Gastrocnemius medialis (tissue), 4 donors: ENCODE results near the gene CADM2. TPM values are rescaled to one million over a fixed set of nuclear protein-coding genes. Genes with fewer than 3 reads are reported as not detected.

Experiments used
- ATAC-seq, 2 donors: fragments of 150-250 bp; one replicate each; pipeline ENCODE4 v1.9.1; 2016
- DNase-seq, 2 donors: peaks; one replicate each; pipeline ENCODE4 v3.0.0-alpha.2; 2019
- H3K27ac ChIP-seq, 4 donors: fragments of 200-600 bp; sonication (generic); 1 replicate in 1 of 4; 2 replicates in 3 of 4; pipeline ENCODE4 v1.5.1; 2016 to 2018; ENCODE audit warnings: mild to moderate bottlenecking in 2 of 4, moderate library complexity in 1 of 4
- H3K27me3 ChIP-seq, 3 donors: fragments of 200-600 bp; sonication (generic) in 2 of 3; 1 replicate in 1 of 3; 2 replicates in 2 of 3; pipeline versions ENCODE4 v1.5.1 to v1.6.0; 2016 to 2019; ENCODE audit warnings: mild to moderate bottlenecking in 1 of 3, moderate library complexity in 1 of 3
- H3K36me3 ChIP-seq, 2 donors: fragments of 200-600 bp; sonication (generic) in 1 of 2; one replicate each; pipeline ENCODE4 v1.5.1; 2017 to 2018
- H3K4me1 ChIP-seq, 2 donors: fragments of 200-600 bp; sonication (generic) in 1 of 2; one replicate each; pipeline ENCODE4 v1.5.1; 2016 to 2017; ENCODE audit warnings: mild to moderate bottlenecking in 2 of 2
- H3K4me3 ChIP-seq, 4 donors: fragments of 200-600 bp; sonication (generic) in 3 of 4; 1 replicate in 1 of 4; 2 replicates in 3 of 4; pipeline ENCODE4 v1.5.1; 2016 to 2019; ENCODE audit warnings: mild to moderate bottlenecking in 2 of 4
- H3K9me3 ChIP-seq, 3 donors: fragments of 200-600 bp; sonication (generic) in 2 of 3; 1 replicate in 1 of 3; 2 replicates in 2 of 3; pipeline ENCODE4 v1.5.1; 2016 to 2019
- POLR2A ChIP-seq, 2 donors: fragments of 450-650 bp; IDR thresholded peaks; one replicate each; pipeline ENCODE4 v1.6.1; 2017; ENCODE audit warnings: antibody characterized with exemption in 2 of 2, mild to moderate bottlenecking in 2 of 2, moderate library complexity in 2 of 2
- in situ Hi-C, 4 donors: fragments of 200-750 bp; cut with MboI; loops; one replicate each; pipeline versions ENCODE4 v1.15.0 to v1.8.0; 2017; ENCODE audit warnings: low sequenced_read_pairs in 4 of 4
- intact Hi-C: fragments of 100-400 bp; cut with DNase I; formaldehyde crosslinking; loops from one replicate; pipeline ENCODE4 v1.15.1; 2023; ENCODE audit warnings: low total_unique reads
- total RNA-seq, 4 donors: library from RNA; depleted of rRNA; stranded (reverse); fragments of >200 nt; gene quantifications; one replicate each; pipeline versions ENCODE4 v1.1.0 to v1.2.3, GENCODE V29; 2016
- TF ChIP-seq, protein P1 (sequence below), 5 experiments: fragments of 450-650 bp in 3 of 5; fragments of 200-600 bp in 2 of 5; sonication (generic) in 2 of 5; IDR thresholded peaks in 4 of 5; conservative IDR thresholded peaks in 1 of 5; 1 replicate in 4 of 5; 2 replicates in 1 of 5; pipeline ENCODE4 v1.5.1; 2016 to 2019; ENCODE audit warnings: antibody characterized with exemption in 5 of 5, mild to moderate bottlenecking in 3 of 5, moderate library complexity in 3 of 5

The CADM2 gene
- total RNA-seq, 4 donors from 2014 or later: 2.7 to 9.0 (median 6.0) TPM

DNA sequence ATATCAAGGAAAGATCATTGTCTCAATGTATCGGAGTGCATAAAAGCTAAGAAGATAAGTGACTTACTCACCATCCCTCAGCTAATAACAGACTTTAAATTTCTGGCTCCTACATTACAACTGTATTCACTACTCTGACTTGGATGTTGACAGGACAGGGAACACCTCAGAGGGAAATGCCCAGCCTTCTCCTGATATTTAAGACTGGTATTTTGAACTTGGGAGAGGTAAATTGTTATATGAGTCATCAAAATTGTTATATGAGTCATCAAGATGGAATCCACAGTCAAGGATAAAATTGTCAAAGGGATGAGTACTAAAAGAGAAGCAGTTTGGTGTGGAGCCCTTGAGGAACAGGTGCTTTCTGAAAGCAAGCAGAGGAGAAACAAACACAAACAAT lies 1070.8 kb downstream of the CADM2 start:
- no peak overlapping the region for H3K4me3 ChIP-seq
- no peak for DNase-seq
- no peak for ATAC-seq
- in situ Hi-C loops: no loop called here
- H3K9me3 ChIP-seq: no peaks in the 10 kb centered on the region
- no peaks in the 10 kb centered on the region for H3K4me1 ChIP-seq
- no peaks in the 10 kb centered on the region for H3K36me3 ChIP-seq
- no peak overlapping the region for H3K27ac ChIP-seq
- TF ChIP-seq, protein P1, sequence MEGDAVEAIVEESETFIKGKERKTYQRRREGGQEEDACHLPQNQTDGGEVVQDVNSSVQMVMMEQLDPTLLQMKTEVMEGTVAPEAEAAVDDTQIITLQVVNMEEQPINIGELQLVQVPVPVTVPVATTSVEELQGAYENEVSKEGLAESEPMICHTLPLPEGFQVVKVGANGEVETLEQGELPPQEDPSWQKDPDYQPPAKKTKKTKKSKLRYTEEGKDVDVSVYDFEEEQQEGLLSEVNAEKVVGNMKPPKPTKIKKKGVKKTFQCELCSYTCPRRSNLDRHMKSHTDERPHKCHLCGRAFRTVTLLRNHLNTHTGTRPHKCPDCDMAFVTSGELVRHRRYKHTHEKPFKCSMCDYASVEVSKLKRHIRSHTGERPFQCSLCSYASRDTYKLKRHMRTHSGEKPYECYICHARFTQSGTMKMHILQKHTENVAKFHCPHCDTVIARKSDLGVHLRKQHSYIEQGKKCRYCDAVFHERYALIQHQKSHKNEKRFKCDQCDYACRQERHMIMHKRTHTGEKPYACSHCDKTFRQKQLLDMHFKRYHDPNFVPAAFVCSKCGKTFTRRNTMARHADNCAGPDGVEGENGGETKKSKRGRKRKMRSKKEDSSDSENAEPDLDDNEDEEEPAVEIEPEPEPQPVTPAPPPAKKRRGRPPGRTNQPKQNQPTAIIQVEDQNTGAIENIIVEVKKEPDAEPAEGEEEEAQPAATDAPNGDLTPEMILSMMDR (IDR thresholded peaks at IDR 0.05 in 4 of 5, conservative IDR thresholded peaks at IDR 0.05 in 1 of 5): no peak
- no peak for TF ChIP-seq POLR2A (IDR thresholded peaks at IDR 0.05)
- intact Hi-C loops: no loop called here
- H3K27me3 ChIP-seq: no peaks in the 10 kb centered on the region

GRCh38 chr3:86037916-86038315 lies 1079.1 kb downstream of the CADM2 start:
- intact Hi-C loops: no loop called here
- ATAC-seq (no peak), DNase-seq (no peak)
- Histone ChIP-seq H3K36me3 (no peaks in the 10 kb centered on the region), H3K27me3 (no peaks in the 10 kb centered on the region), H3K4me3 (no peak overlapping the region), H3K4me1 (no peaks in the 10 kb centered on the region), H3K9me3 (no peaks in the 10 kb centered on the region), H3K27ac (no peak overlapping the region)
- in situ Hi-C loops: no loop called here
- no peak for TF ChIP-seq POLR2A (IDR thresholded peaks at IDR 0.05)
- TF ChIP-seq, protein P1 (IDR thresholded peaks at IDR 0.05 in 4 of 5, conservative IDR thresholded peaks at IDR 0.05 in 1 of 5): no peak

DNA sequence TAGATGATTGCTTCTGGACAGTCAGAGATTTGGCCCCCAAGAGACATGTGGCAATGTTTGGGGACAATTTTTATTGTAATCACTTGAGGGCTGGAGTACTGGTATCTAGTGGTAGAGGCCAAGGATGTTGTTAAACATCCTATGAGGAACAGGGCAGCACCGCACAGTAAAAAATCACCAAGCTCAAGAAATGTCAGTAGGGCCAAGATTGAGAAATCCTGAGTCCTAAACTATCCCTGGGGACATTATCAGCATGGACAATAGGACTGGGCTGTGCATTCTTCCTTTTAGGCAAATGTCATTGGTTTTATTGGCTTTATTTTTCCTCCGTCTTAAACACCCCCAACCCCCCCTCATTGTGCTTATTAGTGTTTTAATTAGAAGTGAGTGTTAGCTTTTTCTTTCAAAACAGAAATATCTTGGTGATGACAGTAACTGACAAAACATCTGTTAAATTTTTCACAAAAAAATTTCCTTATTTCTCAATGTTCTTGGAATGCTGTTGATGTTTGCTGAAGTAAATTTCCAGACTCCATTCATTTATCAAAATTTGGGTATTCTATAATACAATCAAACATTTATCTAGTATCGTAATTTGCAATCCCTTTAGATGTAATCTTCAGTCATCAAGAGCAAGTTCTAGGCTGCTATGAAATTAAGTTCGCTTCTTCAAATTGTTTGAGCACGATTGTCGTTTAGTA lies 1087.8 kb downstream of the CADM2 start:
- Histone ChIP-seq H3K9me3 (no peaks in the 10 kb centered on the region), H3K36me3 (no peaks in the 10 kb centered on the region), H3K27me3 (no peaks in the 10 kb centered on the region), H3K27ac (no peak overlapping the region), H3K4me3 (no peak overlapping the region), H3K4me1 (no peaks in the 10 kb centered on the region)
- TF ChIP-seq, protein P1 (IDR thresholded peaks at IDR 0.05 in 4 of 5, conservative IDR thresholded peaks at IDR 0.05 in 1 of 5): no peak
- TF ChIP-seq POLR2A (IDR thresholded peaks at IDR 0.05): no peak
- DNase-seq: no peak
- no peak for ATAC-seq
- intact Hi-C loops (no loop called here), in situ Hi-C loops (no loop called here)

DNA sequence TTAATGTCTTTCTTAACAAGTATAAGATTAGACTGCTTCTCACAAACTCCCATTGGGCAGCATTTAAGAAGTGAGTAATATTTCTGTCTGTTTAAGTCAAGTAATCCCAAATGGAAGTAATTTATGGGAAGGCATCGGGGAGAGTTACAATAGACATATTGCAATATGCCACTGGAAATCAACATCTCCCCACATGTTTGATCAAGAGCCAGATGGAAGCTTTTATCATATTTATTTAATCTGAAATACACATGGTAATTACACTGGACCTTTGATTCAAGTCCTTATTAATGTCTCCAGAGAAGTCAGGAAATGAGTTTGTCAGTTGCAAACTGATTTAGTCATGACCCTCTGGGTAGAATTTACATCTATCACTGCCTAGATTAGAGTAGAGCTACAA lies 1088.4 kb downstream of the CADM2 start:
- in situ Hi-C loops: no loop called here
- DNase-seq (no peak), ATAC-seq (no peak)
- H3K9me3 ChIP-seq: no peaks in the 10 kb centered on the region
- H3K4me3 ChIP-seq: no peak overlapping the region
- H3K4me1 ChIP-seq: no peaks in the 10 kb centered on the region
- TF ChIP-seq, protein P1 (IDR thresholded peaks at IDR 0.05 in 4 of 5, conservative IDR thresholded peaks at IDR 0.05 in 1 of 5): no peak
- TF ChIP-seq POLR2A (IDR thresholded peaks at IDR 0.05): no peak
- no peaks in the 10 kb centered on the region for H3K36me3 ChIP-seq
- H3K27ac ChIP-seq: no peak overlapping the region
- intact Hi-C loops: no loop called here
- H3K27me3 ChIP-seq: no peaks in the 10 kb centered on the region

GRCh38 chr3:86051058-86051457 lies 1092.3 kb downstream of the CADM2 start:
- in situ Hi-C loops (no loop called here), intact Hi-C loops (no loop called here)
- H3K36me3 ChIP-seq: no peaks in the 10 kb centered on the region
- H3K4me1 ChIP-seq: no peaks in the 10 kb centered on the region
- no peak overlapping the region for H3K27ac ChIP-seq
- no peak for ATAC-seq
- no peaks in the 10 kb centered on the region for H3K9me3 ChIP-seq
- no peak for TF ChIP-seq POLR2A (IDR thresholded peaks at IDR 0.05)
- TF ChIP-seq, protein P1 (IDR thresholded peaks at IDR 0.05 in 4 of 5, conservative IDR thresholded peaks at IDR 0.05 in 1 of 5): no peak
- no peak for DNase-seq
- no peak overlapping the region for H3K4me3 ChIP-seq
- no peaks in the 10 kb centered on the region for H3K27me3 ChIP-seq
